ENCODE measurements around the gene ARID5B.

- no peak for TF ChIP-seq POLR2A (IDR thresholded peaks at IDR 0.05)
- TF ChIP-seq POLR2AphosphoS5 (IDR thresholded peaks at IDR 0.05) = no peak
- TF ChIP-seq, protein P1, sequence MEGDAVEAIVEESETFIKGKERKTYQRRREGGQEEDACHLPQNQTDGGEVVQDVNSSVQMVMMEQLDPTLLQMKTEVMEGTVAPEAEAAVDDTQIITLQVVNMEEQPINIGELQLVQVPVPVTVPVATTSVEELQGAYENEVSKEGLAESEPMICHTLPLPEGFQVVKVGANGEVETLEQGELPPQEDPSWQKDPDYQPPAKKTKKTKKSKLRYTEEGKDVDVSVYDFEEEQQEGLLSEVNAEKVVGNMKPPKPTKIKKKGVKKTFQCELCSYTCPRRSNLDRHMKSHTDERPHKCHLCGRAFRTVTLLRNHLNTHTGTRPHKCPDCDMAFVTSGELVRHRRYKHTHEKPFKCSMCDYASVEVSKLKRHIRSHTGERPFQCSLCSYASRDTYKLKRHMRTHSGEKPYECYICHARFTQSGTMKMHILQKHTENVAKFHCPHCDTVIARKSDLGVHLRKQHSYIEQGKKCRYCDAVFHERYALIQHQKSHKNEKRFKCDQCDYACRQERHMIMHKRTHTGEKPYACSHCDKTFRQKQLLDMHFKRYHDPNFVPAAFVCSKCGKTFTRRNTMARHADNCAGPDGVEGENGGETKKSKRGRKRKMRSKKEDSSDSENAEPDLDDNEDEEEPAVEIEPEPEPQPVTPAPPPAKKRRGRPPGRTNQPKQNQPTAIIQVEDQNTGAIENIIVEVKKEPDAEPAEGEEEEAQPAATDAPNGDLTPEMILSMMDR (IDR thresholded peaks at IDR 0.05) = no peak
Measured at GRCh38 chr10:62067560-62067959, 166.1 kb downstream of the ARID5B start.

Data from prostate gland (tissue), 2 donors.